HL-60/S4 (cell line): Measurements from ENCODE around the gene ISOC2.
"Not testable (repeated sequence)": the region's sequence is repeated elsewhere in the genome, so short reads cannot be mapped to it uniquely, and the experiment has no call there.

Experiments
- in situ Hi-C: fragments of 300-500 bp; cut with MboI; formaldehyde crosslinking; loops from 2 replicates; pipeline ENCODE4 v1.14.3; 2022; ENCODE audit warnings: low sequenced_read_pairs

ISOC2 gene

DNA sequence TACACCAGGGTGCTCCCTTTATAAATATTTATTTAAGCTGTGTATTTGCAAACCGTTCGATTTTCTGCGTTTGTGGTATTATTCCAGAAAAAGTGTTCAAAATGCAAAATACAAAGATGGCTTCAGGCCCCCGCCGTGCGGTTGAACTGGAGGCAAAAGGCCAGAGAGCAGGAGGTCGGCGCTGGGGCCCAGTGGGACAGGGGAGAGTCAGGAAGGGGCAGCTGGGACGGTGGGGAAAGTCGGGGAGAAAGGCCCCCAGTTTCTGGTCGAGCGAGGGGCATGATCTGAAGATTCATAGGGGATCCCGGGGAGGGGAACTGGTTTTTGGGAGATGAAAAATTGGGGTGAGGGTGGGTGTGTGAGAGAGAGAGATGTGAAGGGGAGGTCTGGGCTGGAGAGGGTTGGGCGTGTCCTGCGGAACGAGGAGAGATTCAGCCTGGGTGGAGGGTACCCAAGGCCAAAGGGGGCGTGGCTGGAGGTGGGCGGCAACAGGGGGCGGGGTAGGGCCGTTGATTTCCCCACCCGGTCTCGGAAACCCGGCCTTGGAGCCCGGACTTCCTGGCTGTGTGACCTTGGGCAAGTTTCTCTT lies 678 bp downstream of the ISOC2 start:
- in situ Hi-C loops, result no loop called here

DNA sequence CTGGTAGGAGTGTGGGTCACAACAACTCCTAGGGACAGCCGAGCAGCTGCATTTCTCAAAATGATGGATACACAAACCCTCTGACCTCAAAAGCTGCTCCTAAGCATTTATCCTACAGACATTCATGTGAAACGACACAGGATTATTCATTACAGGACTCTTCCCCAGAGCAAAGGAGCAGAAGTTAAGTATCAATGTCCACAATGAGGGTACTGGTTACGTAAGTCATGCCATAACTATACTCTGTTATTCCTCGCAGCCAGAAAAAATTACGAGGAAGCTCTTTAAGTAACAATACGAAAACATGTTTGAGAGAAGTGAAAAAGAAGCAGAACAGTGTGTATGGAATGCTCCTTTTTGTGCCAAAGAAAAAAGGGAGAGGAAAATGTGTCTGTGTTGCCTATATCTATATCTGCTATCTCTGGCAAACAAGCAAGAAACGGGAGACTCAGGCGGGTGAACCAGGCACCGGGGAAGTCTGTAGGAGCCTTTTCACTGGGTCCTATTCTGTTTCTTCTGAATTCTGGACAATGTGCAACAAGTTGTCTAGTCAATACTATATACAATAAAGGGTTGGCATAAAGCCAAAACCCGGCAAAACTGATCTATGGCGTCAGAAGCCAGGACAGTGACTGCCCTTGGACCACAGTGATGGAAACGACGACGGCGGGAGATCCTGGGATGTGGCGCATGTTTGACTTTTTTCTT lies 1.3 kb downstream of the ISOC2 start:
- in situ Hi-C loops, result no loop called here

DNA sequence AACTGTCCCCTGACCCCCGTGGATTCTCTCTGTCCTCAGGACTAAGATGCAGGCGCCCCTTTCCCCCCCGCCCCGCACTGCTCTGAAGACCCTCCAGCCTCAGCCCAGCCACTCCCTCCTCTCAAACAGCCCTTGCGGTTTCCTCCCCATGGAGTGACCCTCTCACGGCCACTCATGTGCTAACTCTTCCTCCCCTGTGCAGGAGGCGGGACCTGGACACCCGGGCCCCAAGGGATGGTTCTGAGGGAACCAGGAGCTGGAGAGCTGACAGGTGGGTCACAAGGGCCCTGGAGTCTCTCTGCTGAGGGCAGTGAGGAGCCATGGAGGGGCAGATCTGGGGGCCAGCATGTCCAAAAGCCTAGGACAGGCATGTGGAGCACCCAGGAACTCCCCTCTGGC lies 1.9 kb downstream of the ISOC2 start:
- in situ Hi-C loops, result no loop called here

DNA sequence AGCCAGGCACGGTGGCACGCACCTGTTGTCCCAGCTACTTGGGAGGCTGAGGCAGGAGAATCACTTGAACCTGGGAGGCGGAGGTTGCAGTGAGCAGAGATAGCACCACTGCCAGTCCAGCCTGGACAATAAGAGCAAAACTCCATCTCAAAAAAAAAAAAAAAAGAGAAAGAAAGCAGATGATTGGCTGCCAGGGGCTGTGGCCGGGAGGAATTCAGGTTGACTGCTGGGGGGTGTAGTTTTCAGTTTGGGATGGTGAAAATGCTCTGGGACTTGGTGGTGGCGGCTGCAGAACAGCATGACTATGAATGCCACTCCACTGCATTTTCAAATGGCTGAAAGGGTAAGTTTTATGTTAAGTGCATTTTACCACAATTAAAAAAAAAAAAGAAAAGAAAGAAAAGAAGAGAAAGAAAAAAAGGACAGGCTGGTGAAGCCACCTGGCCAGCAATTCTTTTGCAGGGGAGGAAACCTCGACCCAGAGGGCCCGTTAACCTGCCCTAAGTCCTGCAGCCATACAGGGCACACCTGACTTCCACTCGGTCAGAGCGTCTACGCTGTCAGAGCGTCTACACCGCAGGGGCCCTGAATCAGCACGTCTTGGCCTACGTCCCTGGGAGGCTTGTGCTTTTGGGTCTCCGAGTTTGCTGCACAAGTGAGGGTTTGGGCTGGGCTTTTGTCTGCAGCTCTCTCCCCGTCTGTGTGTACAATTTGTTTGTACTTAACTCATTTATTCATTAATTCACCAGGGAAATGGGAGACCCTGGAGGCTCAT lies 3.6 kb downstream of the ISOC2 start:
- in situ Hi-C loops, result no loop called here

DNA sequence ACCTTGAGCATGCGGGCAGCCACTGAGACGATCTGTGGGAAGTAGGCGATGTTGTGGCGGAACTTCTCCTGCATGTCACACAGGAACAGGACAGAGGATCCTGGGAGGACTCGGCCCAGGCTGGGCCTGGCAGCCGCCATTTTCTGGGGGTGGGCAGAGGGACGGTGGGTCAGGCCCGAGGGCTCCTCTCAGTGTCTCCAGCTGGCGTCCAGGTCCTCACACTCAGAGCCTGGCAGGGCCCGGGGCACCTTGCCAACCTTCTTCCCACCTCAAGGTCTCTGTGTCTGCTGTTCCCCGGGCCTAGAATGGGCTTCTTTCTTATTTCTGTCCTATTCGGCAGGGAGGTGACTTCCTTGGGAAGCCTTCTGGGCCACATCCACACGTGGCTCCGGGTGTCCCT lies 5.1 kb downstream of the ISOC2 start:
- in situ Hi-C loops, result no loop called here

DNA sequence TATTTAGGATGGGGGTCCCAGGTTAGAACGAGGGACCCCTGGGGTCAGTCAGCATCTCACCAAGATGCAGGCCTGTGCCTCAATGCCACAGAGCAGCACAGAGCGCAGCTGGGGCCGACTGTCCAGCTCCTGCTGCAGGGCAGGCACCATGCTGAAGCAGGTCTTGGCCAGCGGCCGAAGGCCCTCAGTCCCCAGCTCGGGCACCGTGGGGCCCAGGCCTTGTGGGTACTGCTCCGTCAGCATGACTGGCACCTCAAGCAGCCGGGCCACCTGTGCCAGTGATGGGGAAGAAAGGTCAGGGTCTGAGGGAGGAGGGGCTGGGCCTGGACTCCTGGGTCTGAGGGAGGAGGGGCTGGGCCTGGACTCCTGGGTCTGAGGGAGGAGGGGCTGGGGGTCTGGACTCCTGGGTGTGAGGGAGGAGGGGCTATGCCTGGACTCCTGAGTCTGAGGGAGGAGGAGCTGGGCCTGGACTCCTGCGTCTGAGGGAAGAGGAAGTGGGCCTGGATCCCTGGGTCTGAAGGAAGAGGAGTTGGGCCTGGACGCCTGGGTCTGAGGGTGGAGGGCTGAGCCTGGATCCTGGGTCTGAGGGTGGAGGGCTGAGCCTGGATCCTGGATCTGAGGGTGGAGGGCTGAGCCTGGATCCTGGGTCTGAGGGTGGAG lies 5.7 kb downstream of the ISOC2 start:
- in situ Hi-C loops, result no loop called here

DNA sequence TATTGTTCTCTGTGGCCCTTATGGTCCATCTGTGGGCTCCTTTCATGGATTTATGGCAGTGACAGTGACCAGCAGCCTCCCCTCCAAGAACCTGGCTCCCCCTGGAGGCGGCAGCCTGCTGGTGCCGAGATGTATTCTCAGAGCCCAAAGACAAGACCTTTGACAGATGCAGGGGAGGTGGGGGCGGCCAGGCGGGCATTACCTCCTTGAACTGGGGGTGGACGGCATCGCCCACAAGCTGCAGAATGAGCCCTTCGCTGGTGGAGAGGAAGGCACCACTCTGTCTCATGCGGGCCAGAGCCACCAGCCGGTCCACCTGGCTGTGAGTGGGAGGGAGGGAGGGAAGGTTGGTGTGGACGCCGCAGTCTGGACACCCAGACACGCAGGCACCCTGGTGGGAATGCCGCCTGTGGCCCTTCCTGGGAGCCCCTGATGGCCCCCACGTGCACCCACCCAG lies 6.6 kb downstream of the ISOC2 start:
- in situ Hi-C loops, result no loop called here

DNA sequence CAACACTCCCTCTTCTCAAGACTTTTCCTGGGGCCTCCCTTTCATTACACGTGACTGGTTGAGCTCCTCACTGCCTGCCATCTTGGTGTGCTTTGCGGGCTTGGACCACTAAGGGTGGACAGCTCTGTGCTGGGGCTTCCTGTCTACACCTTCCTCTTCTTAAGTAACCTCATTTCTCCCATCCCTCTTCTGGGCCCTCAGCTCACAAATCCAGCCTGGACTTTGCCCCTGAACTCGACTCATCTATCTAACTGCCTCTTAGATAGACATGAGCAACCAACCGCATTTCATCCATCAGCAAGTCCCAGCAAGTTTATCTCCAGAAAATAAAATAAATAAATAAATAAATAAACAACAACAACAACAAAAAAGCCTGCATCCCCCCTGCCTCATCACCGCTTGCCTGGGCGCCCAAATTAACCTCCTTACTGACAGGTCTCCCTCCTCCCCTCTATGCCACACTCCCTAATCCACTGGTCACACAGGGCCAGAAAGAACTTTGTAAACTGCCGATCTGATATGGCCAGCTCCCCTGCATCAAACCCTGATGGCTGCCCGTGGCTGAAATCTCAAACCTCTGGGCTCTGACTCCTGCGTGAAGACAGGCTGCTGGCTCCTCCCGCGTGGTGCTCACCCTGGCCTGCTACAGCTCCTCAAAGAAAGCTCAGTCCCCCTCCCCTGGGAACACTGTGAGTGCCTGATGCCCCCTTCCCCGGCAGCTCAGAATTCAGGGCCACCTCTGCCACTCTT lies 7.8 kb downstream of the ISOC2 start:
- in situ Hi-C loops, result no loop called here

DNA sequence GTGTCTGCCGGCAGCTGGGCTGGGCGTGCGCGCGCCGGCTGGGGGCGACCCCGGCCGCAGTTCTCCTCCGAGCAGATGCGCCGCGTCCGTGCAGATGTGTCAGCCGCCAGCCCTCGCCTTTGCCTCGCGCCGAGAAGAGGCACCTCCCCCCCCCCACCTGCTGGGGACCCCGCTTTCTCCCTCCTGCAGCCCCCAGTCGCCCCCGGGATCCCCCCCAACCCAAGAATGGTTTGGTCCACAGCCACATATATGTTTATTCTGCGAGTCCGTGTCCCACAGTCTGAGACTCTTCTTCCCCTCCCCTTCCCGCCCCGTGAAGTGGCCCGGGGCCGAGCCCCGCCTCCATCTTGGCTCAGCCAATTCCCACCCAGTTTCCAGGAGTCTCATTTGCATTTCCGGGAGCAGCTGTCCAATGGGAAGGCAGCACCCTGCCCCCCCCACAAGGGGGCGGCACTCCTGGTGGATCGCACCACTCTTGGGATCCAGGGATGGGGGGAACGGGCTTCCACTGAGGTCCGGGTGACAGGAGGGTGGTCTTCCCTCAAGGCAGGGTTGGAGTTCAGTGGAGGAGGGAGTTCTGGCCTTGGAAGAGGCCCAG lies 8.6 kb downstream of the ISOC2 start:
- in situ Hi-C loops, result no loop called here

DNA sequence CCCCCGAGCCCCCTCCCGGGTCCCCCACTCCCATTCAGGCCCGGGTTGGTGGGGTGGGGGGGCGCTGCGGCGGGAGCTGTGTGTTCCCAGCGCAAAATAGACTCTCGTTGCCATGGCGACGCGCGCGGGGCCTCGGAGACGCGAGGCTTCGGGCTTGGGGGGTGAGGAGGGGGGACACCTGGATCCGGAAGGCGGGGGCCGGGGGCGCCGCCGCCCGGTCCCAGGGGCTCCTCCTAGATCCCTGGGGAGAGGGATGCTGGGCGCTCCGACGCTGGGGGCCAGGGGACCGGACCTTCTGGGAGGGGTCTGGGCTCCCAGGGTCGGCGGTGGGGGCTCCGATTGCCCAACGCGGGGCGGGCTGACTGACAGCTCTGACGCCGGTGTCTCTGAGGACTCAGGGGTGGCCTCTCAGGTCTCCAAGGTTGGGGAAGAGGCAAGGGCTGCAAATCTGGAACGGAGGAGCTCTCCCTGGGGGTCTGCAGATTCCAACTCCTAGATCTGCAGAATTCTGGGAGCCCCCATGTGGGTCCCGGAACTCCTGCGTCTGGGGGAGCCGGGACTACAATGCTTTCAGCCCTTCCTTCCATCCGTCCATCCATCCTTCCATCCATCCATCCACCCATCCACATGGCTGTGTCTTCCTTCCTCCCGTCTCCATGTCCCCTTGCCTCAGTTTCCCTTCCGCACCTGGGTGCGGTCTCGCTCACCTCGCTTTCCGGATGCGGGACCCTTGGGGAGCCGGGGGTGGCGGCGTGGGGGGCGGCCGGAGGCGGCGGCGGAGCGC lies 9.3 kb downstream of the ISOC2 start:
- in situ Hi-C loops, result no loop called here

DNA sequence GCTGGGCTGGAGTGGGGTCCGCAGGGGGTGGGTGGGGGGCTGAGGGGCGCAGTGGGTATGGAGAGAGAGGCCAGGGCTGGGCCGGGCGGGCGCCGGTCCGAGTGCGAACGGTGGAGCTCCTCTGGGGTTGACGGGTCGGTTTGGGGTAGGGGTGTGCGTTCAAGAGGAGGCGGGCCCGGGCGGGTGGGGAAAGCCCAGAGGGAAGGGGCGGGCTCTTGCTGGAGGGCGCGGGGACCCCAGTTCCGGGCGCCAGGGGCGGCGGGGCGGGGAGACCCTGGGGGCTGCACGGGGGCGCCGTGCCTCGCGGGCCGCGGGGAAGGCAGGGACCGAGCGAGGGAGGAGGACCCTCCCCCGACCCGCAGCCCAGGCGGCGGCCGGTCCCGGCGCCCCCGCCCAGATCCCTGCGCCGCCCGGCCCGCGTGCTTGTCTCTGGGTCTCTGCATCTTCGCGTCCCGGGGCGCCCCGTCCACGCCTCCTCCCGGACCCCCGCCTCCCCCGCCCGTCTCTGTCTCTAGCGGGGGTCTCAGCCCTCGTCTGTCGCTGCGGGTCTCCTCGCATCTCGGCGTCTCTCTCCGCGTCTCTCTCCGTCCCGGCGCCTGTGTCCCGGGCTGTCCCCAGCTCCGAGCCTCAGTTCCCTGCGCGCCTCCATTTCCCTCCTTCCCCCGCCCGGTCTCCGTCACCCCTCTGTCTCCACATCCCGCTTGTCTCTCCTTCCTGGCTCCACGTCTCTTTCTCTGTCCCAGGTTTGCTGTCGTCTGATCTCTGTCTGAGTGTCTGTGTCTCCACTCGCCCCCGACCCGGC lies 10.1 kb downstream of the ISOC2 start:
- in situ Hi-C loops, result no loop called here

DNA sequence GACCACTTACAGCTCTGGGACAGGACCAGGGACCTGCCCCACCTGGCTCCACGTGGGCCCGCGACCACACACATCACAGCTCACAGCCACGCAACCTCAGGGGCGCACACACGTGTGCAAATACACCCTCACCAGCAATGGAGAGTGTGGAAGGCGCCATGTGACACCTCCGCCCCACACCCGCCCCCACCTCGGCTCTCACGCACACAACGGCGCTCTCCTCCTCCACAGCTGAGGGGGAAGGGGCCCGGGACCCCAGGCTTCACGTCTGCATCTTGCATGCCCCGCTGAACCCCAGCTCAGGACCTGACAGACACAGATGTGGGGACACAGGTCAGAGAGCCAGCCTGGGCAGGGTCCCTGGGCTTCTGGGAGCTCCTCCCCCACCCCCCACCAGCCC lies 12.0 kb downstream of the ISOC2 start:
- in situ Hi-C loops, result no loop called here

DNA sequence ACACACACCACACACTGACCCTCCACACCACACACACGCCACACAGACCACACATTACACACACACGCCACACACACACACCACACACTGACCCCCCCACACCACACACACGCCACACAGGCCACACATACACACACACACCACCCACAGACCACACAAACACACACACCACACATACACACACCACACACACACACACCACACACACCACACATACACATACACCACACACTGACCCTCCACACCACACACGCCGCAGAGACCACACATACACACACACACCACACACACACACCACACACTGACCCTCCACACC lies 13.3 kb downstream of the ISOC2 start:
- in situ Hi-C loops, result not testable (repeated sequence)

DNA sequence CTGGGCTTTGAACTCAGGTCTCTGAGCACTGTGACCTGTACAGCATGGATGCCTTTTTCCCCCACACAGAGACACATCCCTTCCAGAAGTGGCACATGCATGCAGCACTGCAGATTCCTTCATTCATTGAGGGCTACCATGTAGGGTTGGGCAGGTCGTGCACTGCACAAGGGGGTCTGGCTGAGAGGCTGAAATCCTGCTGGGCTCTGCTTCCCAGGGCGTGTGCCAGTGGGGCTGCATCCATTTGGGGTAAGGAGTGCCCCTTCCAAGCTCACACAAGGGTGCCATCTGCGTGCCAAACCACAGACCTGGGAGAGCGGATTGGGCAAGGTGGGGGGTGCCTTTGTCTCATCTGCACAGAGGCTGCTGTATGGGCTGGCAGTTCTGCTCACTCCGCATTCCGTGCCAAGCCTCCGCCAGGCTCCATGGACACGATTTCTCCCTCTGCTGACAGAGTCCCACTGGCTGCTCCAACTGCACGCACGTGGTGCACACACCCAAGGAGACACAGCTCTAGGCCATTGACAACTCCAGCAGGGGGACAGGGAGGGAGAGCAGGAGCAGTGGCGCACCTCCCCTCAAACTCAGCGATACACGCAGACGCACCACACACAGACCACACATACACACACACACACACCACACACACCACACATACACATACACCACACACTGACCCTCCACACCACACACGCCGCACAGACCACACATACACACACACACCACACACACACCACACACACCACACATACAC lies 13.8 kb downstream of the ISOC2 start:
- in situ Hi-C loops, result no loop called here

DNA sequence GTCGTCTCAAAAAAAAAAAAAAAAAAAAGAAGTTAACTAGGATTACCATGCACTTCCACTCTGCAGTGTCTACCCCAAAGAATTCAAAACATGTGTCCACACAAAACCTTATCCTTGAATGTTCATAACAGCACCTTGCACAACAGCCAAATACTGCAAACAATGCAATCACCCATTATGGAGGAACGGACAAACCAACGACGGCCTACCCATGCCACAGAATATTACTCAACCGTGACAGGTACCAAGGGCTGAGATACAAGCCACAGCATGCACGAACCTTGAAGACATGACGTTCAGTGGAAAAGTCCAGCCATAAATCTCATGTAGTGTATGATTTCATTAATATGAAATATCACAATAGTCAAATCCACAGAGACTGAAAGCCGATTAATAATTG lies 15.4 kb downstream of the ISOC2 start:
- in situ Hi-C loops, result no loop called here

DNA sequence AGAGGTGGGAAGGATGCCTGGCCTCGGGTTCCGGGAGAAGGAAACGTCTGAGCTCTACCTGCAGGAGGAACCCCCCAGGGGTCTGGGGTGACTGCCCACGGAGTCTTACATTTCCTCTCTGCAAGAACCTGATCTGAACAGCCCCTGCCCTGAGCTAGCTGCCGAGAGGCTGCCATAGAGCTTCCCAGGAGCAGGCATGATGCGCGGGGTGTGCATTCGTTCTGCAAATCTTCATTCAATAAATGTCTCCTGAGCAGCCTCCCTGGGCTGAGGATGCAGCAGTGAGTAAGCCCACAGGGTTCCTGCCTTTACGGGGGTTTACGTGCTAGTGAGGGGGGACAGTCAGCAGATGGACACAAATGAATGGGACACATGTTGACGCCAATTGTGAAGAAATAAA lies 16.8 kb downstream of the ISOC2 start:
- in situ Hi-C loops, result no loop called here

DNA sequence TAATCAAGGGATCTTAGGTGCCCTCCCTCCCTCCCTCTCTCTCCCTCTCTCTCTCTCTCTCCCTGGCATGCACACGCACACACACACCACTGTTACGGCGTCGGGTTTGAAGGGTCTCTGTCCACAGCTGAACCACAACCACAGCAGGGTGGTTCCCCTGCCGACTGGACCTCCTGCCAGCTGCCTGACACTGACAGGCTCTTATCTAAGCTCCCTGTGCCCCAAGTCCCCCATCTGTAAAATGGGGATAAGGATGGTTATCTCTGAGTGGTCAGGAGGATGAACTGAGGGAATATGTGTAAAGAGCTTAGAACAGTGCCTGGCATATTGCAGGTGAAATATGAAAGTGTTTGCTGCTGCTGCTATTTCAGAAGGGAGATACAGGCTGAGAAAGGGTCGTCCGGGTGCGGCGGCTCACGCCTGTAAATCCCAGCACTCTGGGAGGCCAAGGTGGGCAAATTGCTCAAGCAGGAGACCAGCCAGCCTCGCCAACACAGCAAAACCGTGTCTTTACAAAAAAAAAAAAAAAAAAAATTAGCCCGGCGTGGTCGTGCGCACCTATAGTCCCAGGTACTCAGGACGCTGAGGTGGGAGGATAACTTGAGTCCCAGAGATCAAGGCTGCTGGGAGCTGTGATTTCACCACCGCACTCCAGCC lies 17.5 kb downstream of the ISOC2 start:
- in situ Hi-C loops, result no loop called here
